ENCODE data around the gene ABCC1.

- TF ChIP-seq EP300 (IDR thresholded peaks at IDR 0.05) (no peak), CTCF (IDR thresholded peaks at IDR 0.05) (no peak), POLR2A (IDR thresholded peaks at IDR 0.05) (no peak)
Observed at GRCh38 chr16:16158082-16158658, 208.8 kb downstream of the ABCC1 start.
